ENCODE data around the gene NTSR1.

NTSR1 gene

GRCh38 chr20:62710221-62710885 lies 1.7 kb downstream of the NTSR1 start:
- TF ChIP-seq CTCF (IDR thresholded peaks at IDR 0.05; ENCODE audit: extremely low read depth, missing control alignments): no peak
- no peak for DNase-seq (ENCODE audit: low spot score)

- TF ChIP-seq CTCF (IDR thresholded peaks at IDR 0.05; ENCODE audit: extremely low read depth, missing control alignments): no peak
- DNase-seq (ENCODE audit: low spot score): no peak
Measured at GRCh38 chr20:62710886-62711702, 2.5 kb downstream of the NTSR1 start.

GRCh38 chr20:62711703-62712101 lies 3.1 kb downstream of the NTSR1 start:
- no peak for TF ChIP-seq CTCF (IDR thresholded peaks at IDR 0.05; ENCODE audit: extremely low read depth, missing control alignments)
- DNase-seq (ENCODE audit: low spot score): no peak

GRCh38 chr20:62712606-62713005 lies 4.0 kb downstream of the NTSR1 start:
- no peak for DNase-seq (ENCODE audit: low spot score)
- TF ChIP-seq CTCF (IDR thresholded peaks at IDR 0.05; ENCODE audit: extremely low read depth, missing control alignments): no peak

- no peak for TF ChIP-seq CTCF (IDR thresholded peaks at IDR 0.05; ENCODE audit: extremely low read depth, missing control alignments)
- DNase-seq (ENCODE audit: low spot score): no peak
Measured at GRCh38 chr20:62714006-62714405, 5.4 kb downstream of the NTSR1 start.

GRCh38 chr20:62714799-62715198 lies 6.2 kb downstream of the NTSR1 start:
- TF ChIP-seq CTCF (IDR thresholded peaks at IDR 0.05; ENCODE audit: extremely low read depth, missing control alignments): no peak
- no peak for DNase-seq (ENCODE audit: low spot score)

- DNase-seq (ENCODE audit: low spot score): no peak
- no peak for TF ChIP-seq CTCF (IDR thresholded peaks at IDR 0.05; ENCODE audit: extremely low read depth, missing control alignments)
Measured at GRCh38 chr20:62715201-62715600, 6.6 kb downstream of the NTSR1 start.

Measured in GM20000 (cell line).